Measurements from ENCODE around the gene PSKH1.
A peak's percentile ranks its signal among the peaks of the same experiment; 100 is the strongest.

Gene PSKH1

DNA sequence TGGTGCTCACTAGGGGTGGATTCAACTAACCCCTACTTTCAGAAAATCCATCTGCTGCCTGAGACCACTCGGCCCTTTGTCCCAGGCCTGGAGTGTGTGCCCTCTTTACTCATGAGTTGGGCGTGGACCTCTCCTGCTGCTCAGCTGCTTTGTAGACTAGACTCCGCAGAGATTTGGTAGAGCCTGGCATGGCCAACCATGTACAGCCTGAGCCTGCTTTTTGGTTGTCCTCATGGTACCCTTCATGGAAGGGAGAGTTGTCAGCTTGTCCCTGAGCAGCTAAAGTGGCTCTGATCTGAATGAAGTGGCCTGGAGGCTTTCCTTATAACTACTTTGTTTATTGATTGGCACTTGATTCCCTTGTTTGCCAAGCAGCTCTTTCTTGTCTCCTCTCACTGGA lies 18.7 kb upstream of the PSKH1 start:
- H3K9ac ChIP-seq (ENCODE audit: low read length): peak overlapping the region; percentile 98
- no peaks in the 10 kb centered on the region for H3K9me3 ChIP-seq (ENCODE audit: control insufficient read depth, low read length)
- no peak overlapping the region for H3K27ac ChIP-seq (ENCODE audit: low read length, poor library complexity, severe bottlenecking)
- H3K79me1 ChIP-seq (replicated peaks; ENCODE audit: low read length, poor library complexity, severe bottlenecking): peaks cover 41% of the 10 kb centered on the region
- H2BK15ac ChIP-seq (ENCODE audit: low read depth, poor library complexity, severe bottlenecking): no peak overlapping the region
- peaks cover 15% of the 10 kb centered on the region for H3K4me1 ChIP-seq (ENCODE audit: control insufficient read depth, insufficient read depth, low read depth, low read length)
- H2AK5ac ChIP-seq (ENCODE audit: low read length, severe bottlenecking): no peak overlapping the region
- H3K14ac ChIP-seq (ENCODE audit: low read length in 2 of 2): no peak overlapping the region
- no peak for DNase-seq
- H2BK5ac ChIP-seq (ENCODE audit: low read depth, low read length, poor library complexity, severe bottlenecking): no peak overlapping the region
- H3K18ac ChIP-seq (ENCODE audit: low read depth in 1 of 2, low read length in 2 of 2): no peak overlapping the region
- peak overlapping the region; percentile 36 to 98 for H3K4me3 ChIP-seq (ENCODE audit: insufficient read depth in 1 of 2, low read depth in 1 of 2, low read length in 2 of 2)
- H2AFZ ChIP-seq (ENCODE audit: low read depth, low read length): no peak overlapping the region
- no peak overlapping the region for H3K23ac ChIP-seq (ENCODE audit: low read length in 2 of 2)
- H4K8ac ChIP-seq (ENCODE audit: low read length): no peak overlapping the region
- peak overlapping the region; percentile 86 for H3K4me2 ChIP-seq (ENCODE audit: low read length, poor library complexity, severe bottlenecking)
- H3K27me3 ChIP-seq (ENCODE audit: control insufficient read depth in 1 of 2, insufficient read depth in 1 of 2, low read length in 2 of 2): no peaks in the 10 kb centered on the region
- WGBS: 88% methylated on average over 3 of the region's 3 CpGs
- no peak overlapping the region for H4K91ac ChIP-seq (ENCODE audit: low read length)
- no peak overlapping the region for H2BK12ac ChIP-seq (ENCODE audit: low read length in 2 of 2)
- H3K4ac ChIP-seq (ENCODE audit: low read depth in 1 of 2, low read length in 2 of 2): no peak overlapping the region
- peaks cover 64 to 67% of the 10 kb centered on the region in 2 experiments for H3K36me3 ChIP-seq (ENCODE audit: control insufficient read depth in 1 of 2, insufficient read depth in 2 of 2, low read depth in 1 of 2, low read length in 2 of 2)
- no peak overlapping the region for H2BK120ac ChIP-seq (ENCODE audit: low read depth, low read length)

DNA sequence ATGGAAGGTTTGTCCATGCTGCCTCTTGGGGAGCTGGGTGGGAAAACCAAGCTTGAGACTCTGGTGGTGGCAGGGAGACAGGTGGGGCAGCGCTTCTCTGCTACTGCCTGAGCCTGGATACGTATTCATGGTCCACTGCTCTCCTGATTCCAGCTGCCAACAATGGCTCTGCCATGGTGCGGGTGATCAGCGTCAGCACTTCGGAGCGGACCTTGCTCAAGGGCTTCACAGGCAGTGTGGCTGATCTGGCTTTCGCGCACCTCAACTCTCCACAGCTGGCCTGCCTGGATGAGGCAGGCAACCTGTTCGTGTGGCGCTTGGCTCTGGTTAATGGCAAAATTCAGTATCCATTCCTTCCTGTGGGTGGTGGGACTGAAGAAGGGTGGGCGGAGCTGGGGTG lies 16.0 kb upstream of the PSKH1 start:
- Histone ChIP-seq H3K4me1 (ENCODE audit: control insufficient read depth, insufficient read depth, low read depth, low read length) (peaks cover 15% of the 10 kb centered on the region), H3K27me3 (ENCODE audit: control insufficient read depth in 1 of 2, insufficient read depth in 1 of 2, low read length in 2 of 2) (no peaks in the 10 kb centered on the region), H4K8ac (ENCODE audit: low read length) (no peak overlapping the region), H3K9me3 (ENCODE audit: control insufficient read depth, low read length) (no peaks in the 10 kb centered on the region), H3K4me3 (ENCODE audit: insufficient read depth in 1 of 2, low read depth in 1 of 2, low read length in 2 of 2) (no peak overlapping the region), H3K4me2 (ENCODE audit: low read length, poor library complexity, severe bottlenecking) (no peak overlapping the region), H3K23ac (ENCODE audit: low read length in 2 of 2) (no peak overlapping the region), H3K18ac (ENCODE audit: low read depth in 1 of 2, low read length in 2 of 2) (no peak overlapping the region), H2BK12ac (ENCODE audit: low read length in 2 of 2) (no peak overlapping the region), H3K14ac (ENCODE audit: low read length in 2 of 2) (no peak overlapping the region), H3K27ac (ENCODE audit: low read length, poor library complexity, severe bottlenecking) (no peak overlapping the region), H2AK5ac (ENCODE audit: low read length, severe bottlenecking) (no peak overlapping the region), H4K91ac (ENCODE audit: low read length) (no peak overlapping the region), H2BK5ac (ENCODE audit: low read depth, low read length, poor library complexity, severe bottlenecking) (no peak overlapping the region), H3K4ac (ENCODE audit: low read depth in 1 of 2, low read length in 2 of 2) (no peak overlapping the region), H2BK15ac (ENCODE audit: low read depth, poor library complexity, severe bottlenecking) (no peak overlapping the region), H2AFZ (ENCODE audit: low read depth, low read length) (no peak overlapping the region), H2BK120ac (ENCODE audit: low read depth, low read length) (no peak overlapping the region), H3K9ac (ENCODE audit: low read length) (no peak overlapping the region), H3K79me1 (replicated peaks; ENCODE audit: low read length, poor library complexity, severe bottlenecking) (peaks cover 42% of the 10 kb centered on the region), H3K36me3 (ENCODE audit: control insufficient read depth in 1 of 2, insufficient read depth in 2 of 2, low read depth in 1 of 2, low read length in 2 of 2) (peaks cover 68 to 71% of the 10 kb centered on the region in 2 experiments)
- WGBS: 94% methylated on average over 10 of the region's 11 CpGs
- DNase-seq: no peak

DNA sequence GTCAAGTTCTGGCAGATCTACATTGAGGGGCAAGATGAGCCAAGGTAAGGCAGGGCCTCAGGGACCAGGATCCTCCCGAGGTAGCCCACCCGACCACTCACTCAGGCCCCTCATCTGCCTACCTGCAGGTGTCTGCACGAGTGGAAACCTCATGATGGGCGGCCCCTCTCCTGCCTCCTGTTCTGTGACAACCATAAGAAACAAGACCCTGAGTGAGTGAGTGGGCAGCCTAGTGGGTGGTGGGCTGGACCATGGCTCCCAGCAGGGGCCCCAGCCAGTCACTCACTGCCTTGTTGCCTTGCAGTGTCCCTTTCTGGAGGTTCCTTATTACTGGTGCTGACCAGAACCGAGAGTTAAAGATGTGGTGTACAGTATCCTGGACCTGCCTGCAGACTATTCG lies 14.8 kb upstream of the PSKH1 start:
- H3K23ac ChIP-seq (ENCODE audit: low read length in 2 of 2): no peak overlapping the region
- no peaks in the 10 kb centered on the region for H3K9me3 ChIP-seq (ENCODE audit: control insufficient read depth, low read length)
- H3K27ac ChIP-seq (ENCODE audit: low read length, poor library complexity, severe bottlenecking): no peak overlapping the region
- H3K4ac ChIP-seq (ENCODE audit: low read depth in 1 of 2, low read length in 2 of 2): no peak overlapping the region
- H2BK15ac ChIP-seq (ENCODE audit: low read depth, poor library complexity, severe bottlenecking): no peak overlapping the region
- H2AK5ac ChIP-seq (ENCODE audit: low read length, severe bottlenecking): no peak overlapping the region
- H3K18ac ChIP-seq (ENCODE audit: low read depth in 1 of 2, low read length in 2 of 2): no peak overlapping the region
- H4K91ac ChIP-seq (ENCODE audit: low read length): no peak overlapping the region
- H2BK120ac ChIP-seq (ENCODE audit: low read depth, low read length): no peak overlapping the region
- H3K79me1 ChIP-seq (replicated peaks; ENCODE audit: low read length, poor library complexity, severe bottlenecking): peaks cover 39% of the 10 kb centered on the region
- no peak overlapping the region for H2BK5ac ChIP-seq (ENCODE audit: low read depth, low read length, poor library complexity, severe bottlenecking)
- no peak overlapping the region for H3K4me3 ChIP-seq (ENCODE audit: insufficient read depth in 1 of 2, low read depth in 1 of 2, low read length in 2 of 2)
- H2AFZ ChIP-seq (ENCODE audit: low read depth, low read length): no peak overlapping the region
- H4K8ac ChIP-seq (ENCODE audit: low read length): no peak overlapping the region
- H2BK12ac ChIP-seq (ENCODE audit: low read length in 2 of 2): no peak overlapping the region
- DNase-seq: no peak
- no peaks in the 10 kb centered on the region for H3K27me3 ChIP-seq (ENCODE audit: control insufficient read depth in 1 of 2, insufficient read depth in 1 of 2, low read length in 2 of 2)
- H3K14ac ChIP-seq (ENCODE audit: low read length in 2 of 2): no peak overlapping the region
- H3K36me3 ChIP-seq (ENCODE audit: control insufficient read depth in 1 of 2, insufficient read depth in 2 of 2, low read depth in 1 of 2, low read length in 2 of 2): peaks cover 76 to 78% of the 10 kb centered on the region in 2 experiments
- H3K4me2 ChIP-seq (ENCODE audit: low read length, poor library complexity, severe bottlenecking): no peak overlapping the region
- WGBS: 97% methylated on average over 6 of the region's 6 CpGs
- H3K9ac ChIP-seq (ENCODE audit: low read length): no peak overlapping the region
- peaks cover 11% of the 10 kb centered on the region for H3K4me1 ChIP-seq (ENCODE audit: control insufficient read depth, insufficient read depth, low read depth, low read length)

DNA sequence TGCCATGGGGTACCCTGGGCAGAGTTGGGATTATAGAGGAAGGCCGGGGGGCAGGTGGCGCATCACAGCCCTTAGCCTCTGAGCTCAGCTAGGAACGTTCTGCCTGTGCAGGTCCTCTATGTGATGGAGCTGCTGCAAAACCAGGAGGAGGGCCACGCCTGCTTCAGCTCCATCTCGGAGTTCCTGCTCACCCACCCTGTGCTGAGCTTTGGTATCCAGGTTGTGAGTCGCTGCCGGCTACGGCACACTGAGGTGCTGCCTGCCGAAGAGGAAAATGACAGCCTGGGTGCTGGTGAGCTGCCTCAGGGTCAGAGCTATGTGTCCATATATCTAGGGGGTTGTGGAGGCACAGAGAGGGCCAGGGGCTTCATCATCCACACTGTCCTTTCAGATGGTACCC lies 14.2 kb upstream of the PSKH1 start:
- no peak for DNase-seq
- 96% methylated on average over 9 of the region's 9 CpGs for WGBS
- H3K79me1 ChIP-seq (replicated peaks; ENCODE audit: low read length, poor library complexity, severe bottlenecking): peaks cover 43% of the 10 kb centered on the region

More for the DNA sequence above, 14.2 kb upstream of the PSKH1 start:
- H2BK120ac ChIP-seq (ENCODE audit: low read depth, low read length): no peak overlapping the region
- H3K36me3 ChIP-seq (ENCODE audit: control insufficient read depth in 1 of 2, insufficient read depth in 2 of 2, low read depth in 1 of 2, low read length in 2 of 2): peaks cover 82 to 84% of the 10 kb centered on the region in 2 experiments
- no peak overlapping the region for H3K9ac ChIP-seq (ENCODE audit: low read length)
- H3K4me3 ChIP-seq (ENCODE audit: insufficient read depth in 1 of 2, low read depth in 1 of 2, low read length in 2 of 2): no peak overlapping the region
- no peaks in the 10 kb centered on the region for H3K27me3 ChIP-seq (ENCODE audit: control insufficient read depth in 1 of 2, insufficient read depth in 1 of 2, low read length in 2 of 2)
- peaks cover 12% of the 10 kb centered on the region for H3K4me1 ChIP-seq (ENCODE audit: control insufficient read depth, insufficient read depth, low read depth, low read length)
- H3K9me3 ChIP-seq (ENCODE audit: control insufficient read depth, low read length): no peaks in the 10 kb centered on the region
- no peak overlapping the region for H2AFZ ChIP-seq (ENCODE audit: low read depth, low read length)
- no peak overlapping the region for H3K18ac ChIP-seq (ENCODE audit: low read depth in 1 of 2, low read length in 2 of 2)
- no peak overlapping the region for H4K91ac ChIP-seq (ENCODE audit: low read length)
- no peak overlapping the region for H2BK12ac ChIP-seq (ENCODE audit: low read length in 2 of 2)
- H3K27ac ChIP-seq (ENCODE audit: low read length, poor library complexity, severe bottlenecking): no peak overlapping the region
- no peak overlapping the region for H2BK15ac ChIP-seq (ENCODE audit: low read depth, poor library complexity, severe bottlenecking)
- H3K23ac ChIP-seq (ENCODE audit: low read length in 2 of 2): no peak overlapping the region
- H4K8ac ChIP-seq (ENCODE audit: low read length): no peak overlapping the region
- H2AK5ac ChIP-seq (ENCODE audit: low read length, severe bottlenecking): no peak overlapping the region
- no peak overlapping the region for H3K4me2 ChIP-seq (ENCODE audit: low read length, poor library complexity, severe bottlenecking)
- H2BK5ac ChIP-seq (ENCODE audit: low read depth, low read length, poor library complexity, severe bottlenecking): no peak overlapping the region
- no peak overlapping the region for H3K4ac ChIP-seq (ENCODE audit: low read depth in 1 of 2, low read length in 2 of 2)
- no peak overlapping the region for H3K14ac ChIP-seq (ENCODE audit: low read length in 2 of 2)
